K562 (cell line): ENCODE data around the gene SETD3. TPM values are rescaled to one million over a fixed set of nuclear protein-coding genes. Genes with fewer than 3 reads are reported as not detected.

Experiments
- ASH1L ChIP-seq: fragments of 450-650 bp; IDR thresholded peaks from 2 replicates; pipeline ENCODE4 v1.6.1; 2018; ENCODE audit warnings: borderline replicate concordance, mild to moderate bottlenecking, low read depth; ENCODE audit not compliant: partially characterized antibody
- LEF1 ChIP-seq: fragments of 450-650 bp; IDR thresholded peaks from 2 replicates; pipeline ENCODE4 v1.6.1; 2016; ENCODE audit warnings: mild to moderate bottlenecking
- MITF ChIP-seq: IDR thresholded peaks from 2 replicates; pipeline ENCODE4 v1.6.1; 2014; ENCODE audit warnings: antibody characterized with exemption
- MLLT1 ChIP-seq, 2 experiments: fragments of 450-650 bp; IDR thresholded peaks; 2 replicates each; pipeline ENCODE4 v1.6.1; 2016
- PRPF4 ChIP-seq: fragments of 200-400 bp; formaldehyde crosslinking; IDR thresholded peaks from one replicate; pipeline ENCODE4 v1.6.1; 2017; ENCODE audit warnings: low read length, low read depth, mild to moderate bottlenecking; ENCODE audit not compliant: insufficient read depth, poor library complexity, severe bottlenecking
- SMAD2 ChIP-seq: fragments of 150-350 bp; IDR thresholded peaks from 2 replicates; pipeline ENCODE4 v1.6.1; 2014; ENCODE audit warnings: low read depth, mild to moderate bottlenecking, low read length
- polyA plus RNA-seq, 8 experiments: library from polyadenylated mRNA; depleted of rRNA in 4 of 8; stranded (reverse) in 5 of 8; unstranded in 3 of 8; fragments of >200 nt; fragmentation: Nextera tagmentation in 2 of 8; fragmentation: Illumina TruSeq in 1 of 8; extraction: Ambion mirVana in 2 of 8; extraction: Trizol in 1 of 8; gene quantifications; 2 replicates each; pipeline versions ENCODE4 v1.2.1 to v1.2.3, GENCODE V29; 2011 to 2014; ENCODE audit warnings: inconsistent platforms in 1 of 8, missing spikeins in 1 of 8
- total RNA-seq, 7 experiments: library from RNA; depleted of rRNA in 6 of 7; stranded (reverse); fragments of >200 nt in 6 of 7; fragmentation: Illumina TruSeq in 2 of 7; extraction: Trizol in 2 of 7; gene quantifications; 2 replicates each; pipeline versions ENCODE4 v1.2.1 to v1.2.3, GENCODE V29; 2011 to 2021; ENCODE audit warnings: low replicate concordance in 1 of 7

SETD3 gene
- total and polyA plus RNA-seq, 9 of the 15 experiments (the other 6 are each of a cell fraction or from before 2014, with no cell fraction given): 8.5 to 35.9 (median 26.5) TPM

- TF ChIP-seq MITF (no peak), ASH1L (no peak), LEF1 (no peak), SMAD2 (no peak), PRPF4 (no peak), MLLT1 (IDR thresholded peaks at IDR 0.05) (no peak)
Observed at GRCh38 chr14:99394602-99395156, 86.0 kb downstream of the SETD3 start (continued).
